ENCODE measurements around the gene ZNF324. TPM values are rescaled to one million over a fixed set of nuclear protein-coding genes. Genes with fewer than 3 reads are reported as not detected.

ZNF324 gene
- total and polyA plus RNA-seq, 2 of the 8 experiments (the other 6 are each of a cell fraction or from before 2014, with no cell fraction given) = 5.1 to 5.8 TPM

GRCh38 chr19:58516246-58516836 lies 49.5 kb downstream of the ZNF324 start:
- Histone ChIP-seq H4K20me1 (replicated peaks in 1 of 2; ENCODE audit: control insufficient read depth in 1 of 2, insufficient read depth in 2 of 2, low read length in 2 of 2) (peaks cover 2 to 9% of the 10 kb centered on the region in 2 experiments), H4K8ac (ENCODE audit: extremely low read depth, insufficient read depth, low read length) (peak overlapping the region; percentile 51; the same call in 1 of the 2 replicates), H3K4me2 (ENCODE audit: insufficient read depth in 1 of 2, low read depth in 2 of 2, low read length in 2 of 2) (peak overlapping the region; percentile 36 to 58; a peak in 1 of 4 replicates), H3K4me1 (replicated peaks in 1 of 4; ENCODE audit: control insufficient read depth in 3 of 4, insufficient read depth in 4 of 4, low read length in 3 of 4) (peaks cover 0 to 30% (median 18%) of the 10 kb centered on the region in 4 experiments; a peak in 6 of 7 replicates), H3K9me3 (ENCODE audit: insufficient read depth in 2 of 2, low read depth in 1 of 2, low read length in 1 of 2) (no peaks in the 10 kb centered on the region), H2BK120ac (replicated peaks; ENCODE audit: low read depth, low read length) (no peak overlapping the region), H3K4me3 (ENCODE audit: extremely low read depth in 1 of 4, insufficient read depth in 2 of 4, low read depth in 3 of 4, low read length in 4 of 4) (peak overlapping the region in 2 of 4 experiments; percentile 3 to 16; a peak in 1 of 8 replicates), H3K4ac (replicated peaks; ENCODE audit: insufficient read length, low read depth, low read length) (no peak overlapping the region), H3K27ac (ENCODE audit: low read depth, low read length) (0 out of 2 replicates have a peak overlapping the region, but pooled peaks have one; percentile 28), H2AFZ (ENCODE audit: low read length) (no peak overlapping the region), H3K79me2 (ENCODE audit: control insufficient read depth in 1 of 2, insufficient read depth in 2 of 2, low read length in 2 of 2) (peaks cover 0 to 17% of the 10 kb centered on the region in 2 experiments; a peak in 1 of 4 replicates), H4K5ac (ENCODE audit: insufficient read length, low read depth, low read length) (no peak overlapping the region), H3K14ac (ENCODE audit: insufficient read length) (no peak overlapping the region), H2AK5ac (ENCODE audit: low read depth, low read length) (no peak overlapping the region), H3K9ac (replicated peaks in 1 of 4; ENCODE audit: extremely low read depth in 1 of 4, low read depth in 3 of 4, low read length in 3 of 4) (no peak overlapping the region), H4K91ac (replicated peaks; ENCODE audit: insufficient read length, low read length) (no peak overlapping the region), H3K18ac (ENCODE audit: extremely low read depth, low read length) (no peak overlapping the region), H3K27me3 (replicated peaks in 1 of 4; ENCODE audit: control insufficient read depth in 3 of 4, extremely low read depth in 1 of 4, insufficient read depth in 3 of 4, low read length in 3 of 4) (no peaks in the 10 kb centered on the region), H3K79me1 (ENCODE audit: low read depth, low read length) (peaks cover 5% of the 10 kb centered on the region), H2BK12ac (ENCODE audit: low read depth, low read length) (no peak overlapping the region), H3K23ac (ENCODE audit: insufficient read length) (no peak overlapping the region), H3K23me2 (ENCODE audit: low read depth, low read length) (peaks cover 11% of the 10 kb centered on the region), H2BK20ac (ENCODE audit: low read length) (no peak overlapping the region), H2BK15ac (ENCODE audit: low read length) (no peak overlapping the region), H2BK5ac (ENCODE audit: low read depth, low read length) (0 out of 2 replicates have a peak overlapping the region, but pooled peaks have one; percentile 52), H3K56ac (replicated peaks; ENCODE audit: insufficient read length, low read depth, low read length) (no peak overlapping the region), H3K36me3 (ENCODE audit: control insufficient read depth in 2 of 4, insufficient read depth in 4 of 4, low read length in 3 of 4) (peaks cover 0 to 9% (median 2%) of the 10 kb centered on the region in 4 experiments; a peak in 2 of 8 replicates)
- no peak for TF ChIP-seq ATF3 (IDR thresholded peaks at IDR 0.05; ENCODE audit: insufficient read depth, low read depth, low read length)
- no peak for TF ChIP-seq SAP30 (IDR thresholded peaks at IDR 0.05; ENCODE audit: insufficient read depth, insufficient replicate concordance, low read length)
- TF ChIP-seq E2F6 (IDR thresholded peaks at IDR 0.05) = no peak
- TF ChIP-seq KDM5A (IDR thresholded peaks at IDR 0.05; ENCODE audit: low read length) = no peak
- WGBS, 2 experiments (ENCODE audit: extremely low coverage in 1 of 2, insufficient coverage in 1 of 2, insufficient read length in 1 of 2, insufficient replicate concordance in 2 of 2, low coverage in 1 of 2, low lambda C conversion rate in 2 of 2, missing lambda C conversion rate in 1 of 2) = 91% methylated on average over 14 of the region's 25 CpGs; no CpG with 5 or more reads in 1 of the 2 experiments
- POLR2A ChIA-PET (ENCODE audit: partially characterized antibody) = interaction anchor here (0.5 to 21.3 kb wide), 10 partner anchors 16 to 333 kb away, joined by 3 to 650 read pairs (median 9); partner anchors contain the start of genes CHMP2A, TRIM28, UBE2M and ZNF497
- DNase-seq (ENCODE audit: low read depth in 1 of 2, low spot score in 2 of 2) = no peak
- no peak for FAIRE-seq
- CTCF ChIA-PET (ENCODE audit: partially characterized antibody) = interaction anchor here (0.6 to 5.2 kb wide), 5 partner anchors 17 to 80 kb away, joined by 3 to 27 read pairs (median 3); no protein-coding TSS in a partner anchor
